Eye (tissue), 1 donor: ENCODE data around the gene ADGRL3.
"Not testable (repeated sequence)": the region's sequence is repeated elsewhere in the genome, so short reads cannot be mapped to it uniquely, and the experiment has no call there.

ENCODE experiments used
- DNase-seq: peaks from one replicate; pipeline ENCODE4 v3.0.0-alpha.2; 2015

ADGRL3 gene

DNA sequence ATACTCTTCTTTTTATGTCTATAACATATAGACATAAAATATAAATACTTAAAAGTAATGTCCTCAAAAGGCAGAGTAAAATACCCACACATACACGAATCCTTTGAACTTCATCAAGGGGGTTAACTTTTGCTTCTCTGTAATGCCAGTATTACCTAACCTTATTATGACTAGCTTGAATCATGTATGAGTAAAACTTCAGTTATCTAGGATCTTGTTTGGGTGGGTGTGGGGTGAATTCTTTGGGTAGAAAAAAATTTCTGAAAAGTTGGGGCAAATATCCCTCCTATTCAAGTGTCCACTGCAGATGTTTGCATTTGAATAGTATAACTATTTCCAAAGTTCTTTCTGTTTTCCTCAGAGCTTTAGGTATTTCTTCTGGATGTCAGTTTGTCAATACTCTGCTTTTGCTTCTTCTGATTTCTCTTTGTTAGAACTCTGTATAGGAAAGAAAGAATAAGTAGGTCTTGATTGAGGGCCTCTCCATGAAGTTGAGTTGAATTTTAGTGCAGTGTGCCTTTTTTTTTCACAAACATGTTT, 173.8 kb downstream of the ADGRL3 start:
- DNase-seq = no peak

DNA sequence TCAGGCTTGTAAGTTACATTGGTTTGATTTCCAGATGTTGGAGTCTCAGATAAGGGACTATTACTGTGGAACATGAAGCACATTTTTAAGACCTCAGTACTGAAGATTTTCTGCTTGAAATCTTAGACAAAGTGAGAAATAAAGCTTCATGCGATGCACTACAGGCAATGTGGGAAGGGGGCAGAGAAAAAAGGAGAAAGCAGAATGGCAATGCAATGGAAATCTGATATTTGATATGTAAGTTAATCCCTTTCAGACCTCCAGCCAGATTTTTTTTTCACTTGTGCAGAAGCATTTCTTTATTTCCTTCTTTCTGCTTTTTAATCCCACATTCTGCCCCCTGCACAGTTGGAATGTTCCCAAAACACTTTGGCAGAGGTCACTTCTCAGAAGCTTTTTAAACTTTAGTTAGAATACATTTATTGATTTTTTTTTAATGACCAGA, 174.3 kb downstream of the ADGRL3 start:
- peak; percentile 58 for DNase-seq

DNA sequence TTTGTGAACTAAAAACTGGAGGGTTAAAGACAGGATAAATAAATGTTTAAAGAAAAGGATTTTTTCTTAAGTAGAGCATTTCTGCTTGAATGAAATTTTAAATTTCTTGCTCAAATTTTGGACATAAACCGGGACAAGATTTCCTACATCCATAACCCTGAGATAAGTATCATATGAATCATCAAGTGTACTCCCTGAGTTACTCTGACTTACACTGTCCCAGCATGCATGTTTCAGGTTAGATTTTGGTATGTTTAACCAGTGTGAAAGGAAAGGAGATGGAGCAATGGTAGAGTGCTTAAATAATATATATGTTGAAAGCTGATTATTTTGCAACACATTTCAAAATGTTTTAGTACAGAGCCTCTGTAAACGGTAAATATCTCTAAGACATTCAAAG, 175.2 kb downstream of the ADGRL3 start:
- no peak for DNase-seq

DNA sequence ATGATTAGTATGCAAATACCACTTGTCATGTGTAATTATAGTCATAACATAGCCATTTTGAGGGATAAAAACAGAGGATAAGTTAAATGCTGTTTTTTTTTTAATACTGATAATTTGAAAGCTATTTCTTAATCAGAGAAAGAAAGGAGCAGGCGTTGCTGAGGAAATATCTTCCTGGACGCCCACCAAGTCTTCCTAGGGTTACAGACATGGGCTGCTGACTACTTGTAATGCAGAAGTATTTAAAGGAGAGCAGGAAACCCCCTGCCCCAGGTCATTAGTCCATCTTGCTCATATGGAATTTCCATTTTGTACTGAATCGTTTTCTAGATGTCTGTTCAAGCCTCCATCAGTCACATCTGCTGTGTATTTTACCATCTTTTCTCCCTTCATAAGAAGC, 176.2 kb downstream of the ADGRL3 start:
- DNase-seq = no peak

DNA sequence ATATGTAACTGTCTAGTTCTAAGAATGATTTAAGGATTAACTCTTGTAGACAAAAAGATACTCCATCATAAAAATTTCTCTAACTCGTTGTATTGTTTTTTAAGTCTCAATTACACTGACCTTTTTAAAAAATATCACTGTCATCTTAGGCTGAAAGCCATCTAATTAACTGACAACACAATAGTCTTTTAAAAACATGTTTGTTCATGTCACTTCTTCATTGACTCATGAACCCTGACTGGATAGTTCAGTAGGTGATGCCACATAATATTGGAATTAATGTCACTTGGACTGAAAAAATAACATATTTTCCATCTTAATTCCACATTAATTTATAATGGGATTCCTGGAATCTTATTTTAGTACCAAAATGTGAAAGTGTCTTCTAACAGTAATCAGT, 179.3 kb downstream of the ADGRL3 start:
- no peak for DNase-seq

DNA sequence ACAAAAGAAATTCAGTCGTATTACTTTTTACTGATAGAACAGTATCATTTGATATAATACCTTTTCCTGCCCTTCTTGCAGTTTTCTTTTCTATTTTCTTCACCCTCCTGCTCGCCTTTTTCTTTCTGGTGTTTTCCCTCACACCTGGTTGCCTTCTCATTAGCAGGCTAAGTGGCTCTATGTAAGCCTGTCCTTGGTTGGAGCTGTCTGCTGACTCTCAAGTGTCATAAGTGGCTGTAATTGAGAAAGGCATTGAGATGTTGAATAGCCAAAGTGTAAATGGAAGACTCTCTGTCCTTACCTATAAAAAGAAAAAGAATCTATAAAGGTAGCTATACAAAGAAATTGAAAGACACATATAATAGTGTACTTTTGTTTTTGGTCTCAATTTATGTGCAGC, 180.7 kb downstream of the ADGRL3 start:
- DNase-seq = no peak

DNA sequence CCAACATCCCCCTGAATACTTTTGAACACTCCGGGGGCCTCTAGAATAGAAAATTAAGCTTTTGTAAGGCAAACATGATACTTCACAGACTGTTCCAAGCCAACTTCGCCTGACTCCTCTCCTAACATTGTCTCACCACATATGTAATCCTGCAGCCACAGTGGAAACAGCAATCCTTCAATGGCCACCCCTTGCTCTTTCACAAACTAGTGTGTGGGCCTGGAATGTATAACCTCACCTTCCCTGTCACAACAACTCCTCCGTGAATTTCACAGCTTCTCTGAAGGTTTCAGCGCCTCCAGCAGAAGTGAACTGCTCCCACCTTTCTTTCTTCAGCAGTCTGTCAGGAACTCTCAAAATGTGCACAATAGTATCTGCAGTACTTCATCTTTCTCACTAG, 185.1 kb downstream of the ADGRL3 start:
- DNase-seq = no peak

DNA sequence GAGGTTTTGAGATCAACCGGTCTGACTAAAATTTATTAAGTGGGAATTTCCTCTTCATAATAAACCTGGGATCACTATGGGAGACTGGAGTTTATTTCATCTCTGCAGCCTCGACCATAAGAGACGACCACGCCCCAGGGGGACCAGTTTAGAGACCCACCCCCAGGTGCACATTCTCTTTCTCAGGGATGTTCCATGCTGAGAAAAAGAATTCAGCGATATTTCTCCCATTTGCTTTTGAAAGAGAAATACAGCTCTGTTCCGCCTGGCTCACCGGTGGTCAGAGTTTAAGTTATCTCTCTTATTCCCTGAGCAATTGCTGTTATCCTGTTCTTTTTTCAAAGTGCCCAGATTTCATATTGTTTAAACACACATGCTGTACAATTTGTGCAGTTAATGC, 187.2 kb downstream of the ADGRL3 start:
- not testable (repeated sequence) for DNase-seq

DNA sequence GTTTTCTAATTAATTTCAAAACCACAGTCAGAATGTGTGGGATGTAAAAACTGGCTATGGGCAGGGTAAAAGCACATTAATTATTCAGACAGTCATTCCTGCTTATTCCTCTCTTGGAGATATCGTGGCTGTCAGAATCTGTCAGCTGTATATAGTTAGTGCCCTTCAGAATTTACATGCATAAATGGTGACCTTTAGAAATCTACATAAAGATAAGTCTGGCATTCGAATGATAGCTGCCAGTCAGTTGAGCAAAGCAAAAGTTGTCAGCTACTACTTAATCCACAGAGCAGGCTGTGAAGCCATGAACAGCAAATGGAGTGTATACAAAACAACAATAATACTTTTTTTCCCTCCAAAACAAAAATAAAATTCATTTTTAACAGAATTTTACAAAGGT, 189.5 kb downstream of the ADGRL3 start:
- no peak for DNase-seq

DNA sequence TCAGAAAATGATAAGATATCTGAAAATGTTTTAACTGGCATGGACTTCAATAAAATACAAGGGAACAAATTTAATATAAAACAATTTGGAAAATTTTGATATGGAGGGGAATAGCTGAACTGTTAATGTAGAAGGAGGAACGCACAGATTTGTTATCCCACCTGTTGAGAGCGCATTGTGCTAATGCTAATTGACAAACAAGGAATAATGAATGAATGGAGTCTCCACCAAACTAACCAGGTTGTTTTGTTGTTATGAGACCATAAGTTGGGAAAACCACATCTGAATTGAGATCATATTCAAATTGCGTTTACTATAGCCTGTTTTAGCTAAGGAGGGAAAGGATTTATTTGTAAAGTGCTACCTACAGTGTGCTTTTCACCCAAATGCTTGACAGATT, 195.6 kb downstream of the ADGRL3 start:
- no peak for DNase-seq

DNA sequence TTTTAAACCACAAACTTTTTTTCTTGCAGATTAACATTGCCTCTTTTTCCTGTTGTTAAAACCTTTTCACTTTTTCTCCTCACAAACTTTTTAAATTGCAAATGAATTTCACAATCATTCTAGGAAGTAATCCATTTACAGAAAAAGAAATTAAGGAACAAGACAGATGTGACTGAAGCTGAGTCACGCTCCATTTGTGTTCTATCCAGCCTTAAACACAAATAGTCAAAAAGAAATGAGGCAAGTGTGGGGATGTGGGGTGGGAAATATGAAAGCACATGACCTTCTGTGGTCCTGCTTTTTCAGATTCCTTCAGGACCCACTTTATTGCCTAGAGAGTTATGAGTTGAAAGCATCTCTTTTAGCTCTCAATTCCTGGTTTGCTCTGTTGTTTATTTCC, 197.0 kb downstream of the ADGRL3 start:
- DNase-seq = no peak

DNA sequence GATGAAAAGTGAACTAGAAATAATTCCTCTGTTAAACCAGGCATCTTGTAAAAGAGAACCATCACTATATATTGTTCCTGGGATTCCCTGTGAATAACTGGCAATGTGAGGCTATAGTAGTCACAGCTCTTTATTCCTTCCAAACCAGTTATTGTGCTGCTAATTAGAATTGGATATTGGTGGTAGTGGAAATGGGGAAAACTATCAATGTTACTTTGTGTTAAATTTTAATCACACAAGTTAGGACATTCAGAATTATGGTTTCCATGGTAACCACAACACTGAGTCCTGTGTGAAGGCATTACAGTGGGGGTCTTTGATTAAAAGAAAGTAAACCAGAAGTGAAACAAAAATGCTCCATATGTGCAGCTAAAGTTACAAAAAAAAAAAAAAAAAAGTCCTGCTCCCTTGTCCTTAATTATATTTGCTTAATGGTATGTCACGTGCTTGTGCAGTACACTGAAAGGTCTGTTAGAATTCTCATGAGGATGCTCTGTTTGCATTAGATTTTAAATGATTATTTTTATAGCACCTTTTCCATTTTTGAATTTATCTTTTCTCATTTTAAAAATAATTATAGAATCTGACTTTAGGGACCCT, 200.4 kb downstream of the ADGRL3 start:
- DNase-seq = peak; percentile 24

DNA sequence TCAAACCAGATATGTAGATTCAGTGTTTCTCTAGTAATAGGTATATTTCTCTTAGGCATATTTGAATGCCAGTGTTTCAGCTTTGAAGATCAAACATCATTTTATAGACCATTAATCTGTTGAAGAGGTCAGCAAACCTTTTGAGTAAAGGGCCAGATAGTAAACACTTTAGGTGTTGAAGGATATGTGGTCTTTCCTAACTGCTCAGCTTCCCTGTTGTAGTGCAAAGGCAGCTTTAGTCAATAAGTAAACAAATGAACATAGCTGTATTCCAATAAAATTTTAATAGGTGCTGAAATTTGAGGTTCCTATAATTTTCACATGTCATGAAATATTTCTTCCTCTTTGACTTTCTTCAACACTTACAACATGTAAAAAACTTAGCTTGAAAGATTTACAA, 201.6 kb downstream of the ADGRL3 start:
- no peak for DNase-seq

DNA sequence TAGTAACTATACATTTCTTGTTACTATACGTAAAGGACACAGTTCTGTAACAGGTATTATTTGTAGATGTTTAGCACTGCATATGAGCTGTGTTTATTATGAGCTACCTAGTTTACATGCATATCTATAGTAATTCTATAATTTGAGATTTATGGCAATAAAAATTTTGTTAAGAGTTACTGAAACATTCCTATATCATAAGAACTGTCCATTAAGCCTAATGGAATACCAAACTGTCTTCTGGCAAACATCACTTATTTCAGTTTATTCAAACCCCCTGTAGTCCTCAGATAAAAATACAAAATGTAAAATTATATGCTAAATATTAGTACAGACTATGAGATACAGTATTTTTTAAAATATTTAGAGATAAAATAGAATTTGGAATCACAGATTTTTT, 205.2 kb downstream of the ADGRL3 start:
- no peak for DNase-seq

DNA sequence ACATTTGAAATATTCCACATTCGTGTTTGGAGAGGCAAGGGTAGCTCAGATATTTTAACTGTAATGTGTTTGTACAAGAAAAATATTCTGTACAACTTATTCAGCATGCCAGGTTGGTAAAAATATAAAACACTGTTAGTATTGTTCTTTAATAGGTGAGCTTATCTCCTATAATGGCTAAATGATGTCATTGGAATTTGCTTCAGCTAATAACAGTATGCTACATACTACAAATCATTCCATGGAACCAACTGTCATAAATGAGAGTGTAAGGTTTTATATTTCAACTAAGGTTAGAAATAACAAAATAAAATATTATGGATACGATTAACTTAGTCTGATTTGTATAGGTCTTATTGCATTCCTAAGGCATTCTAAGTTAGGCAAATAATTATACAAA, 206.6 kb downstream of the ADGRL3 start:
- DNase-seq = no peak

DNA sequence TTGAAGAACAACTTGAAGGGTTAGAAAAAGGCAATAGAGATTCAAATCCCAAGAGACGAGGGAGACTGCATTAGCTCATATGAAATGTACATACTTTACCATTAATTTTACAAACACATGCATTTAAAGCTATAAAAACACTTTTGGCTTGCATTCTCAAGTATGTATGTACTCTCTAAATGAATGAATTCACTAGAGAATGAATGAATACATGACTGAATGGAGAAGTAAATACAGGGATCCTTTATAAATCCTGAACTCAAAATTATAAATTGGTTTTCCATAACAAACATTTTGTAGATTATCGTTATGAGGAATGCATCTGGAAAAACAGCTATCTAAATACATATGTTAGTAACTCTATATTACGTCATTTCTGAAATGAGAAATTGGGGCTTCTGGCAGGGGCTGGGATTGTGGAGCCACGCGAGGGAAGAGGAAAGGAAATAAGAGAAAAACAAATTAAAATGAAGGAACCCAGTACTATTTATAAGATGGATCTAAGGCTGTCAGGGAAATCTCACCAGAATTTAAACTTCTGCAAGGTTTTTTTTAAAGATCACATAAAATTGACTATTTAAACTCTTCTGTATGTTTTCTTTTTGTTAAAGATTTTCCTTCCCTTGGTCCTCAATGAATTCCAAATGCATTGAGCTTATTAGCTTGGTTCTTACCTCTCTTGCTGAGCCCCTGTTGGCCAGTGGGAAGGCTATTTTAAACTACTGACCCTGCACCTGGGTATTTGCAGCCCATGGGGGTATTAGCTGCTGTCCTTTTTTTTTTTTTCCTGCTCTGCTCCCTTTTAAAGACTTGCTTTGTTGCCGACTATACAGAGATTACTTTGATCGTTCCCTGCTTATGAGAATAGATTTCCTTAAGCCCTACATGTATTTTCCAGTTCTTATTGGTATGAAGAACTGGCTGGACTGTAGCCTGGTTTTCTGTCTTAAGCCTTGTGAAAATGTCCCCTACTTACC, 207.8 kb downstream of the ADGRL3 start:
- DNase-seq = peak; percentile 42

DNA sequence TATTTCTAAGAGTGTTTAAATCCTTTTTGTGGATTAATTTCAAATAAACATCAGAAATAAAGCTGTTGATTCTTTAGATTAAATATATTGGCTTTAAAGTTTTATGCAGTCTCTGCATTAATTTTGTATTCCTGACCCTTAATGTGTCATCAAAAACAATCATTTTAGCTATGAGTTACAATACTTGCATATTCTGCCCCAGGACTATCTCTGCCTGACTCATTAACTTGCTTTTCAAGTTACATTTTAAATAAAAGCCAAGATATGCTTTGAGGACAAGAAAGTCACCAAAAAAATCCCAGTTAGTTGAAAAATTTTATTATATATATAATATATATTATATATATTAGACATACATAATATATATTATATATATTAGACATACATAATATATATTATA, 208.7 kb downstream of the ADGRL3 start:
- DNase-seq = no peak

DNA sequence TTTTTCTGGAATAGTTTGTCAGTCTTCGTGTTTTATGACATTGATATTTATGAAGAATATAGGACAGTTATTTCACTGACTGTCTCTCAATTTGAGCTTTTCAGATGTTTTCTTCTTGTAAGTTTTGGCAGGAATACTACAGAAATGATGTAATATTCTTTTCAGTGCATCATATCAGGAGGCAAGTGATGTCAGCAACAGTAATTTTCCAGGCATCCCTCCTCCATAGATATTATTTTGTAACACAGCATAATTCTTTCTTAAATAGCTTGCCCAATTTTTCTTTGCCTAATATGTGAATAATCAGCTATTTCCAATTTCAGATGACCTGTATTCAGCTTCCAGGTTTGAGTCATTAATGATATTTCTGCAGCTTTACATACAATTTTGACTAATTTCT, 211.1 kb downstream of the ADGRL3 start:
- DNase-seq = no peak

DNA sequence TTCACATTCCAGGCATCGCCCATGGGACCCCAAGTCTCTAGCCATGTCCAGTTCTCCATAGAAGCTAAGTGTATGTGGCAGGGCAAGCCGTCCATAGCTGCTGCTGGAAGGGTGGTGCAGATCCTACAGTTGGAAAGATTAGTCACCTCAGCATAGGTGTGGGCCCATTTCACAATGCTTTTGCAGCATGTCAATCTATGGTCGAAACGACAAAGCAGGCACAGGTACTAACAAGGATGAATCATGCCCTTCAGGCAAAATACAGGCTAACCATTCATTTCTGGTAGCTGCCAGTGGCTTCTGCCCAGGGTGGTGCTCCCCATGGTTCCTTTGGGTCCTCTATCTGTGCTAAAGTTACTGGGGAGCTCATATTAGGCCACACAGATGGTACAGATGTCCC, 225.2 kb downstream of the ADGRL3 start:
- DNase-seq = no peak

DNA sequence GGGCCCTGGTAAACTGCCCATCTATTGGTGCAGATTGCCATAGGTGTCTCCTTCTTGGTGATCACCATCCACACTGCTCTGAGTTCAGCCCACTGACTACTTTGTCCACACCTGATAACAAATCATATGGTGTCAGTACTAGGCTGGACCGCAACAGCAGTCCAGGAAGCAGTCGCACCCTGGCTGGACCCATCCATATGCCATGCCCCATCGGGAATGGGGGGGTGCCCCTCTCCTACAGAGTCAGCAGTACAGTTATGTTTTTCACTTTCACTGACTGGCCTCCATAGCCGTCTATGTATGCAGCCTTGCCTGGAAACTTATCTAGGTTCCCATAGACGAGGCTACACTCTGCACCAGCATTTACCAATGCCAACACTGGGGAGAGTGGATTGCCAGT, 226.1 kb downstream of the ADGRL3 start:
- no peak for DNase-seq

DNA sequence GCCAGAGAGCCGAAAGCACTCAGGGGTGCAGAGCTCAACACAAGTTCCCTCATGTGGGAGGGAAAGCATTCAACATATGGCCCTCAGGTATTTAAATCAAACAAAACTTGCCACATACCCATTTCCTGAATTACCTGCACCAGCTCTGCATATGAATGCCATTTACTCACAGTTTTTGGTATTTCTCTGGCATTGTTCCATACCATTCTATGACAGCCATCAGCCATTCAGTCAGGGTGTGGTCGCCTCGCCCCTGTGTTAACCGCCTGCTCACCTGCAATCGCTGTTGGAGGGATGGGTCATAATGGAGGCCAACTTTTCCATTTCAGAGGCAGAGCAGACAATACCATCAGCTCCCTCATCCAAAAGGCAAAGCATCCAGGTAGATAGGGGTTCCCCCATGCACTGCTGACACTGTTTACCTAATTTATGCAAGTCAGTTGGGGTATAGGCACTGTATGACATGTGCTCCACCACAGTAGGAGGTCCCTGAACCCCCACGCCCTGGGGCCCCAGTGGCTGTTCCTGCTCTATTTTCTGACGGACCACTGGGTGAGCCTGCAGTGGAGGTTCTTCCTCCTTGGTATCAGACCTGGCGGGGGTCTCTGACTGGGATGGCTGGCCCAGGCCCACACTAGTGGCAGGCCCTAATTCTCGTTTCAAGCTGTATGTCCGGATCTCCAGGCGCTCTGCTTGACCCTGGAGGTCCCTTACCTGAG, 227.1 kb downstream of the ADGRL3 start:
- DNase-seq = no peak

DNA sequence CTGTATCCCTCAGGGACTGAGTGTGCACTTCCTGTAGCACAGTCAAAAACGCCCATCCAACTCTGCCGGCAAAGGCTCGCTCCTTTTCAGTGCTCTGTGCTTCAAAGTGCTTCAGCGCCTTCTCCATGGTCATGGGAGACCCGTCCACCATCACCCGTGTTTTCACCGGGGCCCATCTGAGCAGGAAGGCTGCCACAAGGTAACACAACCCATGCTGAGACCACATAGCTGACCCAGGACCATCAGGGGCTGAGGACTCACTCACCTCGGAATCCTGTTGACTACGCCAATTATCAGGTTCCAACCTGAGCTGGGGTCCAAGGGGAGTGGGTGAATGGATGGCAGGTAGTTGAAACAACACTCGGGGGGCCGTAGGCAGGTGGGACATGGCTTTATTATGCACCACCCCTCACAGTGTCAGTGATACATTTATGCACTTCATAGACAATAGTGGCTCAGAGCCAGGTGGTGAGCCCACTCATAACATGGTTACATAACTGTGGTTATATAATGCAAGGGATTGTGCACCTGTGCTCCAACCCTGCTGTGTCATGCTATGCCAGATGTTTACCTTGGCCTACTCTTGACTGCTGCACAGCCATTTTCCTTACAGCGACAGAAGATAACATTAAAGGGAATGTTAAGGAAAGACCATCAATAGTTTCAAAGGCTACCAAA, 227.8 kb downstream of the ADGRL3 start:
- DNase-seq = no peak

DNA sequence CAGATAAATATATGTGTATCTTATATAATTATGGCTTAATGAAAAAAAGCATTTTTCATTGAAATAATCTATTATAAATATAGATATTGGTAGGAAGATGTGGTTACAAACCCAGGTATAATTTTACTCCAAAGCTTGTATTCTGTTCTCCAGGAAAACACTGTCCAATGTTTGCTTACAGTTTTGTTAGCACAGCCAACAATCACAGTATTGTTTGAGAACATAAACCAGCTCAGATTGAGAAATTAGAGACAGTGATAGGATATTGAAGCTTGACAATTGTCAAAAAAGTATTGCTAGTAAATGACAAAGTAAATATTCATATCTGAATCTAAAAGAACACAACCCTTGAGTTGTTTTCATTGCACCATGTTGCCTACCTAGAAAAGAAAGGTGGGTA, 228.8 kb downstream of the ADGRL3 start:
- DNase-seq = no peak
